NCI-H2171 (cell line): ENCODE data around the gene LYST.
A peak's percentile ranks its signal among the peaks of the same experiment; 100 is the strongest.
"Not testable (repeated sequence)": the region's sequence is repeated elsewhere in the genome, so short reads cannot be mapped to it uniquely, and the experiment has no call there.

Experiments used
- DNase-seq: peaks from one replicate; lab custom pipeline; 2025; lab: John Stamatoyannopoulos, UW

Gene LYST

DNA sequence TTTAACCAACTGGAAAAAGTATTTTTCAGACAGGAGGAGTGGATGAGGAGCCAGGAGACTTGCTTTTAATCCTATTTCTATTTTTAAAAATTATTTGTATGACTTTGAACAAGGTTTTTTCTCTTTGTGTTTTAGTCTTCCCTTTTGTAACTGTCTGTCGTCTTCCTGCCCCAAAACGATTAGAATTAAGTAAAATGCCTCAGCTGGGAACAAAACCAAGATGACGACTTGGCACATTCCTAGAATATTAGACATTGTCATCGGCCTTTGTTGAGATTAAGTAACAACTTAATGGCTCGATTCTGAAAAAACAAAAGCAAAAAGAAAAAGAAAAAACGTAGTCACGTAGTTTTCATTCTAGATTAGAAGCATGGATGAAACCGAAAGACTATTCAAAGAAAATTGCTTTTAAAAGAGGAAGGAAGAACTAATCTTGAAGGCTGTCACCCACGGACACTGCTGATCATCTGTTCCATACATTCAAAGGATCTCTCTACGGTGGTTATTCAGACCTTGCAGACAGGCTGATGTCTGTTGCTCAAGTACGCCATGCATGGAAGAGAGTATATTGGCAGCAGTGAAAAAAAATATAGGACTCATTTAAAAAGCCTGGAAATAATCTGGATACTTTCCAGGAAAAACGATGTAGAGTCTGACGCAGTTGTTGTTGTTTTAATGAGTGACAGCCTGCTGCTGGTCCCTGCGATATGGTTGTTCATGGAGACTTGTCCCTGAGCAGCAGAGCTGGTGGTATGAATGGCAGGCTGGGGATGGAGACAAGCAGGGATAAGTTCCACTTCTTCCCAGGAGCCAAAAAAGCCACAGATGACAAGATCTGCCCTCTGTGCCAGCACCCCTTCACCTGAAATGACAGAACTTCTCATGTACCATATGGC lies 234.0 kb downstream of the LYST start:
- peak; percentile 46 for DNase-seq

- DNase-seq: no peak
Measured at GRCh38 chr1:235631816-235632215, 234.9 kb downstream of the LYST start.

GRCh38 chr1:235628316-235629005 lies 238.2 kb downstream of the LYST start:
- DNase-seq: no peak

DNA sequence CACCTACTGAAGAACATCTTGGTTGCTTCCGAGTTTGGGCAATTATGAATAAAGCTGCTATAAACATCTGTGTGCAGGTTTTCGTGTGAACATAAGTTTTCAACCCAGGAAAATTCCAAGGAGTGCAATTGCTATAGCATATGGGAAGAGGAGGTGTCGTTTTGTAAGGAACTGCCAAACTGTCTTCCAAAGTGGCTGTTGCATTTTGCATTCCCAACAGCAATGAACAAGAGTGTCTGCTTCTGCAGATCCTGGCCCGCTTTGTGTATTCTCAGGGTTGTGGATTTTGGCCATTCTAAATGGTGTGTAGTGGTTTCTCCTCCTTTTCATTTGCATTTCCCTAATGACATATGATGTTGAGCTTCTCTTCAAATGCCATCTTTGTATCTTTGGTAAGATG lies 240.9 kb downstream of the LYST start:
- no peak for DNase-seq

GRCh38 chr1:235625340-235625739 lies 241.4 kb downstream of the LYST start:
- DNase-seq: no peak

DNA sequence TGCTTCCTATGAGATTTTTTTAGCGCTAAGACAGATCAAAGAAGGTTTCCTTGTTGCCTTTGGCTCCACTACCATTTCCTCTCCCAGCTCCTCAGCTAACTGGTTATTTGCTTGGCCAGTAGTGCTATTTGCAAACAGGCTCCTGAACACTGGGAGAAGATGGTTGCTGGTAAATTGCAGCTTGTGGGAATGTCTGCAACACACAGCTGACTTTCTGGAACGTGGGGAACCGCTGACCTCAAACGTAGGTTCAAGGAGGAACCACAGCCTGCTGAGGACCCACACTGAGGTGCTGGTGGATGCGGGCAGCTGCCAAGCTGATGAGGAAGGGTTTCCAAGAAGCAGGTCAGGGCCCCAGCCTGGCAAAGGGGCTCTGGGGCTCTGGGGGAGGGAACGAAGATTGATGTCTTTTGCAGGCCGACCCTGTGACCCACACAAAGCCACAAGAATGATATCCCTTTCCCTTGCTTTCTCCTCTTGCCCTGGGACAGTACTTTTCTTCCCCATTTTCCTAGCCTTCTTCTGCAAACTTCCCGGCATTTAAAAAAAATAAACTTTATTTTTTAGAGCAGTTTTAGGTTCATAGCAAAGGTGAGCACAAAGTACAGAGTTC lies 241.9 kb downstream of the LYST start:
- DNase-seq: no peak

DNA sequence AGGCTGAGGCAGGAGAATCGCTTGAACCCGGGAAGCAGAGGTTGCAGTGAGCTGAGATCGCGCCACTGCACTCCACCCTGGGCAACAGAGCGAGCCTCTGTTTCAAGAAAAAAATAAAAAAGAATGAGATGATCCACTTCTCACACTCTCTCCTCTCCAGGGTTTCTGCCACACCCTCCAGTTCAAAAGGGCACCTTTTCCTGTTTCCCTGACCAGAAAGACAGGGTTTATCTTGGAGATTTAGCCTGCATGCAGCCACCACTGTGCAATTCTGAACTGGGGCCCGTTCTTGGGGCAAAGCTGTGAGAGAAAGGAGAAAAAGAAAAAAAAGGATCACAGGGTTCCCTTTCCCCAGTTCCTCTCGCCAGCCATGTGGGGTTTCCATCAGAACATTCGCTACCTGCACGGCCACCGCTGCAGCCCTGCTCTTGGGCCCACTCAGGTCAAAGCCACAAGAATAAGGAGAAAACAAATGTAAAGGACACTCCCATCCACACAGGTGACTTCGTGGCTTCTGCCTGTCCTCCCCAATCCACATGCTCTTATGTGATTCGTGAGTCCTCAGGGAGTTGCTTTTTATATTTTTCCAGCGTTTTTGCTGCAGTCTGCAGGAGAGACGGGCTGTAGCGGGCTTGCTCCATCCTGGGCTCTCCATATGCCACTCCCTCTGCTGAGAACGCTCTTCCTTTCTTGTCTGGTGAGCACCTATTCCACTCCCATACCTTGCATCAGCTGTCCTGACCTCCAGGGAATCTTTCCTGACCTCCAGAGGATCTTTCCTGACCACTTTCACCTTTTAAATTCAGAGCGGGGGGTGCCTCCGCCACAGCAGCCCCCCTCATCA lies 243.5 kb downstream of the LYST start:
- DNase-seq: peak; percentile 33

DNA sequence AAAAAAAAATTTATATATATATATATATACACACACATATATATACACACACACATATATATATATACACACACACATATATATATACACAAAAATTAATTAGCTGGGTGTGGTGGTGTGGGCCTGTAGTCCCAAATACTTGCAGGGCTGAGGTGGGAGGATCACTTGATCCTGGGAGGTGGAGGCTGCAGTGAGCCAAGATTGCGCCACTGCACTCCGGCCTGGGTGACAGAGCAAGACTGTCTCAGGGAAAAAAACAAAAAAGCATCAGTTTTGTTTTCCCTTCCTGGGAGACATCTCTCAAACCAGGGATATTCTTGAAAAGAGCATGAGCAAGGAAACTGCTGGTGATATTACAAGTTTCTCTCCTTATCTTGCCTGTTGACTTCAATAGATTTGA lies 247.6 kb downstream of the LYST start:
- not testable (repeated sequence) for DNase-seq

GRCh38 chr1:235617808-235618207 lies 248.9 kb downstream of the LYST start:
- DNase-seq: no peak

DNA sequence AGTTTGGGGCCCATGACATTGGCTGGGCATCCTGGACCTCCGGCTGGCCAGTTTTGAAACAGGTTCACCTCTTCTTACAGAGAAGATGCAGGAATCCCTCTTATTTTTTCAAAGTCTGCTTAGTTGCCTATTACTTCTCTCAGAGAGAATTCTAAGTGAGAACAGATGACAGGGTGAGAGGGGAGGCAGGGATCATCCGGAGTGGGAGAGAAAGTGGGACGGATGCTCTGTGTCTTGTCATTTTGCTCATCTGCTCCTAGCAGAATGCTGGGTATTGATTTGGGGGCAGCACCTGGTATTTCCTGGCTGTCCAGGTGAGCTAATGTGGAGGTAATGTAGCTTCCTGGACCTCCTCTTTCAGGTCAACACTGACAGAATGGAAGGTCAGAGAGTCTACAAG lies 249.6 kb downstream of the LYST start:
- no peak for DNase-seq

- DNase-seq: no peak
Measured at GRCh38 chr1:235614442-235614954, 252.2 kb downstream of the LYST start.

GRCh38 chr1:235613602-235614001 lies 253.1 kb downstream of the LYST start:
- DNase-seq: no peak

DNA sequence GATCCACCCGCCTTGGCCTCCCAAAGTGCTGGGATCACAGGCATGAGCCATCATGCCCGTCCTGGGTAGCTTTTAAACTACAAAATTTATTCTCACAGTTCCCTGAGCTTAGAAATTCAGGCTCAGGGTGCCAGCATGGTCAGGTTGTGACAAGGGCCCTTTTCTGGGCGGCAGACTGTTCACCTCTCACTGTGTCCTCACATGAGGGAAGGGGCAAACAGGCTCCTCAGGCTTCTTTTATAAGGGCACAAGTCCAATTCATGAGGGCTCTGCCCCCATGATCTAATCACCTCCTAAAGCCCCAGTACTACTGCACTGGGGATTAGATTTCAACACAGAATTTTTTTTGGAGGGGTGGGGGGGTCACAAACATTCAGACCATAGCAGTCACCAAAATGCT lies 253.9 kb downstream of the LYST start:
- DNase-seq: no peak
